ENCODE results near the gene PCNA. TPM values are rescaled to one million over a fixed set of nuclear protein-coding genes. Genes with fewer than 3 reads are reported as not detected.
"Not testable (repeated sequence)": the region's sequence is repeated elsewhere in the genome, so short reads cannot be mapped to it uniquely, and the experiment has no call there.

The PCNA gene
- total RNA-seq, 1 donor from 2014 or later, result 32.6 TPM

- ATAC-seq, result no peak
- DNase-seq, result no peak
- intact Hi-C loops (cut with micrococcal nuclease), result no loop called here
Observed at GRCh38 chr20:5114403-5114802, 5.4 kb downstream of the PCNA start.

- intact Hi-C loops (cut with micrococcal nuclease), result no loop called here
- DNase-seq (no peak), ATAC-seq (no peak)
Observed at GRCh38 chr20:5113615-5113986, 6.2 kb downstream of the PCNA start.

GRCh38 chr20:5109276-5109675 lies 10.5 kb downstream of the PCNA start:
- intact Hi-C loops (cut with micrococcal nuclease), result no loop called here
- DNase-seq (no peak), ATAC-seq (no peak)

GRCh38 chr20:5104479-5104878 lies 15.3 kb downstream of the PCNA start:
- intact Hi-C loops (cut with micrococcal nuclease), result no loop called here
- DNase-seq (no peak), ATAC-seq (no peak)

DNA sequence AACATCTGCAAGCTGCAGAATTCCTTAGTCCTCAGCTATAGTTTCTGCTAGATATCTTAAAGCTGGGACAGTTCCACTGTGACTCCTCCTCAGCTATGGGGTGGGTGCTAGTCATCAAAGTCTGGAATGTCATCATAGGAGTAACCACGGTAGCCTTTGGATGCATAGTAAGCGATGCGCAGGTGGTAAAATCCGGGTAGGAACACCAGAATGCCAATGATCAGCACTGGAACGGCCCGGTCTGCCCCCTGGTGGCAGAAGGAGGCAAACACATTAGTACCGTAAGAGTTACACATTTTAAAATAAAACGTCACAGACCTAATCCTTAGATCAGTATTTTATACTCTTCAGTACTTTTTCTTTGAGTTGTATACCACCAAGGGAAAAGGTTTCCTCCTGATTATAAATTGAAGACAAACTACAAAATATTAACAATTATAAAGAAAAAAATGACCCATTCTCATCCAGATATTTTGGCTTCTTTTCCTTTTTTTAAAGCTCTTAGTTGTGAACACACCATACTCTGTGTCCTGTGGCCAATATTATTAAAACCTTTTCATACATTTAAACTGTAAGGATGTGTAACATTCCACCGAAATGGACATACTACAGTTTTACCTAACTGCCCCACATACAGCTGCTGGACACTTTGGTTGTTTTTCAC lies 18.9 kb downstream of the PCNA start:
- DNase-seq (peak; percentile 83), ATAC-seq (peak; percentile 77)
- intact Hi-C loops (cut with micrococcal nuclease), result no loop called here

DNA sequence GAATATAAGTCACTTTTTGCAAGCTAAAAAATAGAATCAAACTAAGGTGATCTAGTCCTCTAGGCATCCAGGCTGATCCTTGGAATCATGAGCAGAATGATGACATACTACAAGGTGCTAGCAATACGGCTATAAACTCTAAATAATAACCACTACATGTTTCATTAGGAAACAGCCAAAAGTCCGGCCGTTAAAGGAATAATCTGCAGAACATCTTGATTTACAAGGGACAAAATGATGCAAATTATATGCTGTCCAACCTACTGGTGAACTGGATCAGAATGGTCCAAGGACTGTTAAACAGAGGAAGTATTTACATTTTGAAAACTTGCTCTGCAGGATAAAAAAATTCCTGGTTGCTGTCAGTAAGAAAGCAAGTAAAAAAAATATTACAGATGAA lies 19.8 kb downstream of the PCNA start:
- DNase-seq; ATAC-seq; intact Hi-C loops (cut with micrococcal nuclease): not testable (repeated sequence)

GRCh38 chr20:5099009-5099408 lies 20.7 kb downstream of the PCNA start:
- intact Hi-C loops (cut with micrococcal nuclease); ATAC-seq; DNase-seq: not testable (repeated sequence)

DNA sequence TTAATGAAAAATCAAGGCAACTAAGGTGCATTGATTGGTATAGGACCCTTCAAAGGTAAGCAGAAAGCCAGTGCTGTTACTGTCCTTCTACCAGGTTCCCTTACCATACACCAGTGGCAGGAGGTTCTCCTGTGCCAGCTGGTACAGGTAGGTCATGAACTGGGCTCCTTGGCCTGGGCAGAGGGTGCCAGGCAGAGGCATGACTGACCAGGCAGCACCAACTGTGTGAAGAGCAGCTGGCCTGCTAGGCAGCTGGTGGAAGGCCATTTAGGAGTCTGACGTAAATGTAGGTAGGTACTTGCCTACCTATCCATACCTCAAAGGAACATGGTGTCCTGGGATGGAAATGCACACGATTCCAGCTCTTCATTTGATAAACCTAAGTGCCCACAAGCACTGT lies 23.3 kb downstream of the PCNA start:
- intact Hi-C loops (cut with micrococcal nuclease), result no loop called here
- DNase-seq (no peak), ATAC-seq (peak; percentile 20)

- DNase-seq, result no peak
- intact Hi-C loops (cut with micrococcal nuclease), result no loop called here
- ATAC-seq, result no peak
Observed at GRCh38 chr20:5095931-5096330, 23.8 kb downstream of the PCNA start.

DNA sequence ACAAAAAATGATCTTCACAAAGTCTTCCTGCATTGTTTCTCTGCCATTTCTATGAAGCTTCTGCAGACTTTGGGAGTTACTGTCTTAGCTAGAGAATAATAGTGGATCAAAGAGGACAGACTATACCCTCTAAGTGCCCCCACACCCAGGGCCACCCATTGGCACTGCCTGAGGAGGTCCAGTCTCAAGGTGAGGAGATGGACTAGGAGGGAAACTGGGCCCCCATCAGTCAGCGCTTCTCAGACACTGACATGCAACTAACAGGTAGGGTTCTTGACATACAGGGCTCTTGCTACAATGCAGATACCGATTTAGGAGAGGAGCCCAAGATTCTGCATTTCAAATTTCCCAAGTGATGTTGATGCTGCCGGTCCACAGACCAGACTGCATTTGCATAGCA lies 24.3 kb downstream of the PCNA start:
- intact Hi-C loops (cut with micrococcal nuclease), result no loop called here
- DNase-seq (no peak), ATAC-seq (no peak)

DNA sequence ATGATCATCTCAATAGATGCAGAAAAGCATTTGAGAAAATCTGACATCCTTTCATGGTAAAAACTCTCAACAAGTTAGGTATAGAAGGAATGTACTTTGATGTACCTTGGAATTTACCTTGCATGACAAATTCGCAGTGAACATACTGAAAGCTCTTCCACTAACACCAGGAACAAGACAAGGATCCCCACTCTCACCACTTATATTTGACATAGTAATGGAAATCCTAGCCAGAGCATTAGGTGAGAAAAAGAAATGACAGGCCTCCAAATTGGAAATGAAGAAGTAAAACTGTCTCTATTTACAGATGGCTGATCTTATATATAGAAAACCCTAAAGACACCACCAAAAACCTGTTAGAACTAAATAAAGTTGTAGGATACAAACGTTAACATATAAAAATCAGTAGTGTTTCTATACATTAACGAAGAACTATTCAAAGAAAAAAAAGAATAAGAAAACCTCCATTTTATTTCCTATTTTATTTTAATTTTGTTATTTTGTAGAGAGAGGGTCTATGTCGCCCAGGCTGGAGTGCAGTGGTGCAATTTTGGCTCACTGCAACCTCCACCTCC lies 26.9 kb downstream of the PCNA start:
- no peak for DNase-seq
- no peak for ATAC-seq
- intact Hi-C loops (cut with micrococcal nuclease), result no loop called here

GRCh38 chr20:5091902-5092301 lies 27.9 kb downstream of the PCNA start:
- no peak for ATAC-seq
- intact Hi-C loops (cut with micrococcal nuclease), result no loop called here
- DNase-seq, result no peak

DNA sequence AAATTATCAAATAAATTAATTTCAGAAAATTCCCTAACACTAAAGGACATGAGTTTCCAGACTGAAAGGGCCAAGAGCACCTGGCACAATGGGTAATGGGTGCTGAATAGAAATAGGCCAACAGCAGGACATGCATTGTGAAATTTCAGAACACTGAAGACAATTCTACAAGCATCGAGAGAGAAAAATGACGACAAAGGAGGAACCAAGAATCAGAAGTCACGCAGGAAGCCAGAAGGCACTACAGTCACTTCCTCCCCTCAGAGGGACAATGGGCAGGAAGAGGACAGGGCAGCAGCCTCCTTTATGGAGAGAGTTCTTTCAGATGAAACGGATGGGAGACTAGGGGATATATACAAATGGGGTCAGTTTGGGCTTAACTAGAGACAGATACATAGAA lies 29.6 kb downstream of the PCNA start:
- intact Hi-C loops (cut with micrococcal nuclease), result no loop called here
- ATAC-seq (peak; percentile 66), DNase-seq (no peak)

GRCh38 chr20:5088688-5089087 lies 31.1 kb downstream of the PCNA start:
- ATAC-seq (no peak), DNase-seq (no peak)
- intact Hi-C loops (cut with micrococcal nuclease), result no loop called here

- DNase-seq (peak; percentile 40), ATAC-seq (peak; percentile 24)
- intact Hi-C loops (cut with micrococcal nuclease), result no loop called here
Observed at GRCh38 chr20:5085380-5085779, 34.4 kb downstream of the PCNA start.

DNA sequence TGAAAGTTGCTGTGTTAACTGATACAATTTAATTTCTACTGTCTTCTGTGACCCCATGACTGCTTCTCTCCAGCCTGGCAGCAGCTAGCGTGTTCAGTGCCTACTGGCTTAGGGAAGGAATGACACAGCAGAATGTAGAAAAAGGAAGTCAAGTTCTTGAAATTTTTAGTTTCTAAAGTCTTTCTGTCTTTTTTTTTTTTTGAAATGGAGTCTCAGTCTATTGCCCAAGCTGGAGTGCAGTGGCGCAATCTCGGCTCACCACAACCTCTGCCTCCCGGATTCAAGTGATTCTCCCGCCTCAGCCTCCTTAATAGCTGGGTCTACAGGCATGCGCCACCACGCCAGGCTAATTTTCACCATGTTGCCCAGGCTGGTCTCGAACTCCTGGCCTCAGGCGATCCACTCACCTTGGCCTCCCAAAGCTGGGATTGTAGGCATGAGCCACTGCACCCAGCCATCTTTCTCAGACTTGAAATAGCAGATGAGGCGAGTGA lies 39.3 kb downstream of the PCNA start:
- peak; percentile 73 for DNase-seq
- intact Hi-C loops (cut with micrococcal nuclease), result no loop called here
- peak; percentile 76 for ATAC-seq

DNA sequence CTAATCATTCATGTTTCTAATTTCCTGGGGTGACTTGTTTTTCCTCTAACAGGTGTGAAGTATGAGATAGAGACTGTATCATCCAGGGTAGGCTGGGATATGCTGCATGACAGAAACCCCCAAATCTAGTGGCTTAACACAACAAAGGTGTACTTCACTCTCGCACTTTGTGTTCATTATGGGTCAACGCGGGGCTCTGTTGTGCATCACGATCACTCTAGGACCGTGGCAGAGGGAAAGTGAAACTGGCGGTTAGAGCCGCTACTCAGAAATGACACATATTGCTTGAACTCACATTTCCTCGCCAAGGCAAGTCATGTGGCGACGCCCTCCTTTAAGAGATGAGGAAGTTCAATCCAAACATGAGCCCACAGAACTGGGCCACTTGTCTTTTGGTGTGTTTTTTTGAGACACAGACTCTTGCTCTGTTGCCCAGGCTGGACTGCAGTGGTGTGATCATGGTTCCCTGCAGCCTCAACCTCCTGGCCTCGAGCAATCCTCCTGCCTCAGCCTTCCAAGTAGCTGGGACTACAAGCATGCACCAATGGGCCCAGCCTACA lies 41.3 kb downstream of the PCNA start:
- peak; percentile 52 for DNase-seq
- peak; percentile 83 for ATAC-seq
- intact Hi-C loops (cut with micrococcal nuclease), result no loop called here

DNA sequence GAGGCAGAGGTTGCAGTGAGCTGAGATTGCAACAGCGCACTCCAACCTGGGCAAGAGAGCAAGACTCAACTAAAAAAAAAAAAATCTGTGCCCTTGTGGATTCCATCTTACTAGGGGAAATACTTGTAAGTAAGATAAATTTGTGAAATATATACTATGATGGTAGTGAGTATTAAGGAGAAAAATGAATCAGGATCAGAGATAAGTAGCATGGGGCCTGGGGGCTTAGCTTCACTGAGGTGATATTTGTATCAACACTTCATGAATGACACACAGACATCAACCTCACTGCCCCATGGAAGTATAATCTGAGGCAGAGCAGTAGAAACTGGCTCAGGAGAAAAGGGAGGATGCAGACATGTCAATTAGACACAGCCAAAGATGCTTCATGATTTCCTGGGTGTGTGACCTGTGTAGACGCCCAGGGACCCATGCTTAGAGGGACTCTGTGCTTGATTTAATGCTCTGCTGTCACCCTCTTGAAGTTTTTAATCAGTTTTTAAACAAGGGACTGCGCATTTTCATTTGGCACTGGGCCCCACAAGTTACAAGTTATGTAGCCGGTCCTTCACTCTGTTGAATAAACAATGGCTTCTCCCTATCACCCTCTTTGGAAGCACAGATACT lies 41.9 kb downstream of the PCNA start:
- intact Hi-C loops (cut with micrococcal nuclease), result no loop called here
- no peak for DNase-seq
- ATAC-seq, result no peak

DNA sequence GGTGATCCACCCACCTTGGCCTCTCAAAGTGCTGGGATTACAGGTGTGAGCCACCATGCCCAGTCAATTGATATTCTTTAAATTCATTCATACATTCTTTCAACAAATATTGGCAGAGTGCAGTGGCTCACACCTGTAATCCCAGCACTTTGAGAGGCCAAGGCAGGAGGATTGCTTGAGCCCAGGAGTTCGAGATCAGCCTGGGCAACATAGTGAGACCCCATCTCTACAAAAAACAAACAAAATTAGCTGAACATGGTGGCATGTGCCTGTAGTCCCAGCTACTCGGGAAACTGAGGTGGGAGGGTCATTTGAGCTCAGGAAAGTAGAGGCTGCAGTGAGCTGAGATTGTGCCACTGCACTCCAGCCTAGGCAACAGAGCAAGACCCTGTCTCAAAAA lies 42.8 kb downstream of the PCNA start:
- intact Hi-C loops (cut with micrococcal nuclease); ATAC-seq; DNase-seq: not testable (repeated sequence)

- DNase-seq (no peak), ATAC-seq (no peak)
- intact Hi-C loops (cut with micrococcal nuclease), result no loop called here
Observed at GRCh38 chr20:5074232-5074674, 45.5 kb downstream of the PCNA start.
